MM.1S (cell line): Measurements from ENCODE around the gene H6PD.

ENCODE experiments used
- DNase-seq: peaks from one replicate; pipeline ENCODE4 v3.0.0-alpha.2; 2015
- H2AFZ ChIP-seq: fragments of 300-600 bp; sonication (generic); 2 replicates; pipeline ENCODE4 v1.6.0; 2016; ENCODE audit warnings: antibody characterized with exemption, low read length
- H3F3A ChIP-seq: fragments of 300-600 bp; sonication (generic); 2 replicates; pipeline ENCODE4 v1.6.1; 2016; ENCODE audit warnings: mild to moderate bottlenecking, antibody characterized with exemption, low read length, moderate library complexity, mixed read lengths; ENCODE audit not compliant: insufficient read depth
- H3K27ac ChIP-seq: fragments of 300-600 bp; sonication (generic); 2 replicates; pipeline ENCODE4 v1.5.1; 2016; ENCODE audit warnings: mild to moderate bottlenecking, low read length
- H3K27me3 ChIP-seq: fragments of 300-600 bp; sonication (generic); replicated peaks from 2 replicates; pipeline ENCODE4 v1.6.0; 2016; ENCODE audit warnings: low read length; ENCODE audit not compliant: insufficient read depth
- H3K36me3 ChIP-seq: fragments of 300-600 bp; sonication (generic); replicated peaks from 2 replicates; pipeline ENCODE4 v1.6.1; 2016; ENCODE audit warnings: mild to moderate bottlenecking, low read length, mixed read lengths; ENCODE audit not compliant: insufficient read depth
- H3K4me1 ChIP-seq: fragments of 300-600 bp; sonication (generic); 2 replicates; pipeline ENCODE4 v1.6.1; 2016; ENCODE audit warnings: low read length, mixed read lengths
- H3K4me2 ChIP-seq: fragments of 300-600 bp; sonication (generic); 2 replicates; pipeline ENCODE4 v1.6.0; 2016; ENCODE audit warnings: low read depth, low read length
- H3K4me3 ChIP-seq: fragments of 300-600 bp; sonication (generic); 2 replicates; pipeline ENCODE4 v1.5.1; 2016; ENCODE audit warnings: low read length, mixed read lengths
- H3K79me2 ChIP-seq: fragments of 300-600 bp; sonication (generic); 2 replicates; pipeline ENCODE4 v1.6.1; 2016; ENCODE audit warnings: mixed run types, low read length, mixed read lengths
- H3K9ac ChIP-seq: fragments of 300-600 bp; sonication (generic); 2 replicates; pipeline ENCODE4 v1.6.1; 2016; ENCODE audit warnings: low read length, mixed read lengths
- H3K9me2 ChIP-seq: fragments of 300-600 bp; sonication (generic); replicated peaks from 2 replicates; pipeline ENCODE4 v1.6.1; 2016; ENCODE audit warnings: mild to moderate bottlenecking, low read length, mixed read lengths; ENCODE audit not compliant: insufficient read depth
- H3K9me3 ChIP-seq: fragments of 300-600 bp; sonication (generic); replicated peaks from 2 replicates; pipeline ENCODE4 v1.6.1; 2016; ENCODE audit warnings: mild to moderate bottlenecking, low read length, mixed read lengths; ENCODE audit not compliant: insufficient read depth
- H4K20me1 ChIP-seq: fragments of 300-600 bp; sonication (generic); 2 replicates; pipeline ENCODE4 v1.6.1; 2016; ENCODE audit warnings: mild to moderate bottlenecking, low read length, moderate library complexity, mixed read lengths; ENCODE audit not compliant: insufficient read depth
- EZH2 ChIP-seq: fragments of 300-600 bp; sonication (generic); optimal IDR thresholded peaks from 2 replicates; pipeline ENCODE3; 2017; ENCODE audit warnings: low read depth, mild to moderate bottlenecking, antibody characterized with exemption, low read length, mixed read lengths
- EZH2phosphoT487 ChIP-seq: fragments of 300-600 bp; sonication (generic); IDR thresholded peaks from 2 replicates; pipeline ENCODE4 v1.6.1; 2018; ENCODE audit warnings: antibody characterized with exemption, low read length
- TF ChIP-seq, protein P1 (sequence below): fragments of 300-600 bp; sonication (generic); IDR thresholded peaks from 2 replicates; pipeline ENCODE4 v1.5.1; 2016; ENCODE audit warnings: antibody characterized with exemption, low read length, mixed read lengths

H6PD gene

GRCh38 chr1:9273177-9273576 is 38.6 kb downstream of the H6PD start:
- TF ChIP-seq, protein P1, sequence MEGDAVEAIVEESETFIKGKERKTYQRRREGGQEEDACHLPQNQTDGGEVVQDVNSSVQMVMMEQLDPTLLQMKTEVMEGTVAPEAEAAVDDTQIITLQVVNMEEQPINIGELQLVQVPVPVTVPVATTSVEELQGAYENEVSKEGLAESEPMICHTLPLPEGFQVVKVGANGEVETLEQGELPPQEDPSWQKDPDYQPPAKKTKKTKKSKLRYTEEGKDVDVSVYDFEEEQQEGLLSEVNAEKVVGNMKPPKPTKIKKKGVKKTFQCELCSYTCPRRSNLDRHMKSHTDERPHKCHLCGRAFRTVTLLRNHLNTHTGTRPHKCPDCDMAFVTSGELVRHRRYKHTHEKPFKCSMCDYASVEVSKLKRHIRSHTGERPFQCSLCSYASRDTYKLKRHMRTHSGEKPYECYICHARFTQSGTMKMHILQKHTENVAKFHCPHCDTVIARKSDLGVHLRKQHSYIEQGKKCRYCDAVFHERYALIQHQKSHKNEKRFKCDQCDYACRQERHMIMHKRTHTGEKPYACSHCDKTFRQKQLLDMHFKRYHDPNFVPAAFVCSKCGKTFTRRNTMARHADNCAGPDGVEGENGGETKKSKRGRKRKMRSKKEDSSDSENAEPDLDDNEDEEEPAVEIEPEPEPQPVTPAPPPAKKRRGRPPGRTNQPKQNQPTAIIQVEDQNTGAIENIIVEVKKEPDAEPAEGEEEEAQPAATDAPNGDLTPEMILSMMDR: no peak
- Histone ChIP-seq H3K4me1 (peaks cover 13% of the 10 kb centered on the region), H3K4me2 (no peak overlapping the region), H3K9ac (no peak overlapping the region), H3K9me3 (no peaks in the 10 kb centered on the region), H3F3A (peaks cover 7% of the 10 kb centered on the region; the same call in 1 of the 2 replicates), H3K79me2 (no peaks in the 10 kb centered on the region), H3K4me3 (no peak overlapping the region), H4K20me1 (no peaks in the 10 kb centered on the region), H3K27me3 (no peaks in the 10 kb centered on the region), H3K9me2 (no peaks in the 10 kb centered on the region), H2AFZ (no peak overlapping the region), H3K36me3 (no peaks in the 10 kb centered on the region), H3K27ac (no peak overlapping the region)
- no peak for DNase-seq

- TF ChIP-seq EZH2 (no peak), EZH2phosphoT487 (no peak)
- TF ChIP-seq, protein P1: no peak
- Histone ChIP-seq H3K9ac (no peak overlapping the region), H3K27me3 (no peaks in the 10 kb centered on the region), H3K79me2 (no peaks in the 10 kb centered on the region), H3K9me3 (no peaks in the 10 kb centered on the region), H3K9me2 (no peaks in the 10 kb centered on the region), H3K4me2 (peak overlapping the region; percentile 49; the same call in 1 of the 2 replicates), H3K4me3 (no peak overlapping the region), H3K36me3 (no peaks in the 10 kb centered on the region), H4K20me1 (no peaks in the 10 kb centered on the region), H3K27ac (peak overlapping the region; percentile 82; the same call in 1 of the 2 replicates), H2AFZ (0 out of 2 replicates have a peak overlapping the region, but pooled peaks have one; percentile 17), H3F3A (peaks cover 7% of the 10 kb centered on the region; the same call in 1 of the 2 replicates), H3K4me1 (peaks cover 13% of the 10 kb centered on the region)
- no peak for DNase-seq
These were observed 40.6 kb downstream of the H6PD start for GRCh38 chr1:9275161-9275560.

DNA sequence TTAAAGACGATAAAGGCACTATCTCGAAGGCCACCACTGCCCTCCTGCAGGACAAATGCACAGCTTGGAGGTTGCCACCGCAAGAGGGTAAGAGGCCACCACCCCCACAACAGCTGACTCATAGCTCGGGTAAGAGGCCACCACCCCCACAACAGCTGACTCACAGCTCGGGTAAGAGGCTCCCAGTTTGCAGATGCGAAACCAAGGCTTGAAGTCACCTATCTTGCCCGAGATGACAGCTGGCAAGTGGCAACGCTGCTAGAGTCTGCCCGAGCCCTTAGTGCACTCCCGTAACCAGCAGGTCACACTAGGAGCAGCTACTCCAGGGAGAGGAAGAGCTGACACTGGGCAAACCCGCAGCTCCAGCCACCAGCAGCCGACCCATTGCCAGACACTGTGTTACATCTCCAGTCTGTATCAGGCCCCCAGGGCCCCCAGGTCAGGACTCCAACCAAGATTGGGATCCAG is 41.0 kb downstream of the H6PD start:
- peaks cover 7% of the 10 kb centered on the region; the same call in 1 of the 2 replicates for H3F3A ChIP-seq
- H3K9ac ChIP-seq: peak overlapping the region; percentile 47; the same call in 1 of the 2 replicates
- H3K4me2 ChIP-seq: peak overlapping the region; percentile 64
- H3K79me2 ChIP-seq: no peaks in the 10 kb centered on the region
- H4K20me1 ChIP-seq: no peaks in the 10 kb centered on the region
- peak overlapping the region; percentile 82 for H3K27ac ChIP-seq
- DNase-seq: peak; percentile 96
- no peaks in the 10 kb centered on the region for H3K27me3 ChIP-seq
- H3K4me1 ChIP-seq: peaks cover 16% of the 10 kb centered on the region
- H2AFZ ChIP-seq: peak overlapping the region; percentile 17; the same call in 1 of the 2 replicates
- H3K4me3 ChIP-seq: no peak overlapping the region
- no peaks in the 10 kb centered on the region for H3K9me3 ChIP-seq
- H3K9me2 ChIP-seq: no peaks in the 10 kb centered on the region
- no peaks in the 10 kb centered on the region for H3K36me3 ChIP-seq
- TF ChIP-seq EZH2 (no peak), EZH2phosphoT487 (no peak)
- TF ChIP-seq, protein P1: no peak
